ENCODE measurements around the gene ODF4.

Gene ODF4

GRCh38 chr17:8353736-8354135, 14.1 kb downstream of the ODF4 start:
- Histone ChIP-seq H3K27ac (ENCODE audit: low read length) (no peak overlapping the region), H3K4me1 (ENCODE audit: control insufficient read depth in 1 of 2, insufficient read depth in 2 of 2, low read length in 2 of 2) (no peaks in the 10 kb centered on the region), H3K9me3 (ENCODE audit: control insufficient read depth in 1 of 2, low read length in 2 of 2) (no peaks in the 10 kb centered on the region), H3K36me3 (ENCODE audit: control insufficient read depth in 1 of 2, insufficient read depth in 2 of 2, low read length in 2 of 2) (no peaks in the 10 kb centered on the region), H3K4me3 (ENCODE audit: low read depth in 1 of 2, low read length in 2 of 2) (no peak overlapping the region), H3K27me3 (ENCODE audit: low read depth, low read length) (no peaks in the 10 kb centered on the region)

- Histone ChIP-seq H3K27ac (ENCODE audit: low read length) (no peak overlapping the region), H3K4me1 (ENCODE audit: control insufficient read depth in 1 of 2, insufficient read depth in 2 of 2, low read length in 2 of 2) (no peaks in the 10 kb centered on the region), H3K4me3 (ENCODE audit: low read depth in 1 of 2, low read length in 2 of 2) (no peak overlapping the region), H3K9me3 (ENCODE audit: control insufficient read depth in 1 of 2, low read length in 2 of 2) (no peaks in the 10 kb centered on the region), H3K27me3 (ENCODE audit: low read depth, low read length) (no peaks in the 10 kb centered on the region), H3K36me3 (ENCODE audit: control insufficient read depth in 1 of 2, insufficient read depth in 2 of 2, low read length in 2 of 2) (no peaks in the 10 kb centered on the region)
These were observed 14.6 kb downstream of the ODF4 start for GRCh38 chr17:8354236-8354635.

GRCh38 chr17:8357910-8358309, 18.3 kb downstream of the ODF4 start:
- Histone ChIP-seq H3K27ac (ENCODE audit: low read length) (no peak overlapping the region), H3K36me3 (ENCODE audit: control insufficient read depth in 1 of 2, insufficient read depth in 2 of 2, low read length in 2 of 2) (no peaks in the 10 kb centered on the region), H3K4me3 (ENCODE audit: low read depth in 1 of 2, low read length in 2 of 2) (no peak overlapping the region), H3K27me3 (ENCODE audit: low read depth, low read length) (no peaks in the 10 kb centered on the region), H3K4me1 (ENCODE audit: control insufficient read depth in 1 of 2, insufficient read depth in 2 of 2, low read length in 2 of 2) (peaks cover 0 to 6% of the 10 kb centered on the region in 2 donors), H3K9me3 (ENCODE audit: control insufficient read depth in 1 of 2, low read length in 2 of 2) (no peaks in the 10 kb centered on the region)

- peaks cover 0 to 6% of the 10 kb centered on the region in 2 donors for H3K4me1 ChIP-seq (ENCODE audit: control insufficient read depth in 1 of 2, insufficient read depth in 2 of 2, low read length in 2 of 2)
- no peaks in the 10 kb centered on the region for H3K27me3 ChIP-seq (ENCODE audit: low read depth, low read length)
- no peak overlapping the region for H3K27ac ChIP-seq (ENCODE audit: low read length)
- H3K36me3 ChIP-seq (ENCODE audit: control insufficient read depth in 1 of 2, insufficient read depth in 2 of 2, low read length in 2 of 2), result no peaks in the 10 kb centered on the region
- no peaks in the 10 kb centered on the region for H3K9me3 ChIP-seq (ENCODE audit: control insufficient read depth in 1 of 2, low read length in 2 of 2)
- no peak overlapping the region for H3K4me3 ChIP-seq (ENCODE audit: low read depth in 1 of 2, low read length in 2 of 2)
These were observed 20.1 kb downstream of the ODF4 start for GRCh38 chr17:8359769-8360168.

- H3K27me3 ChIP-seq (ENCODE audit: low read depth, low read length), result no peaks in the 10 kb centered on the region
- no peaks in the 10 kb centered on the region for H3K36me3 ChIP-seq (ENCODE audit: control insufficient read depth in 1 of 2, insufficient read depth in 2 of 2, low read length in 2 of 2)
- no peak overlapping the region for H3K4me3 ChIP-seq (ENCODE audit: low read depth in 1 of 2, low read length in 2 of 2)
- no peaks in the 10 kb centered on the region for H3K9me3 ChIP-seq (ENCODE audit: control insufficient read depth in 1 of 2, low read length in 2 of 2)
- H3K4me1 ChIP-seq (ENCODE audit: control insufficient read depth in 1 of 2, insufficient read depth in 2 of 2, low read length in 2 of 2), result peaks cover 0 to 6% of the 10 kb centered on the region in 2 donors
- peak overlapping the region; percentile 55 for H3K27ac ChIP-seq (ENCODE audit: low read length)
These were observed 20.6 kb downstream of the ODF4 start for GRCh38 chr17:8360260-8360659.

- Histone ChIP-seq H3K9me3 (ENCODE audit: control insufficient read depth in 1 of 2, low read length in 2 of 2) (no peaks in the 10 kb centered on the region), H3K36me3 (ENCODE audit: control insufficient read depth in 1 of 2, insufficient read depth in 2 of 2, low read length in 2 of 2) (no peaks in the 10 kb centered on the region), H3K27ac (ENCODE audit: low read length) (peak overlapping the region; percentile 55), H3K4me3 (ENCODE audit: low read depth in 1 of 2, low read length in 2 of 2) (no peak overlapping the region), H3K27me3 (ENCODE audit: low read depth, low read length) (no peaks in the 10 kb centered on the region), H3K4me1 (ENCODE audit: control insufficient read depth in 1 of 2, insufficient read depth in 2 of 2, low read length in 2 of 2) (peaks cover 0 to 6% of the 10 kb centered on the region in 2 donors)
These were observed 21.1 kb downstream of the ODF4 start for GRCh38 chr17:8360751-8361150.

GRCh38 chr17:8362651-8363332, 23.2 kb downstream of the ODF4 start:
- Histone ChIP-seq H3K4me3 (ENCODE audit: low read depth in 1 of 2, low read length in 2 of 2) (no peak overlapping the region), H3K27ac (ENCODE audit: low read length) (no peak overlapping the region), H3K9me3 (ENCODE audit: control insufficient read depth in 1 of 2, low read length in 2 of 2) (no peaks in the 10 kb centered on the region), H3K4me1 (ENCODE audit: control insufficient read depth in 1 of 2, insufficient read depth in 2 of 2, low read length in 2 of 2) (peaks cover 0 to 6% of the 10 kb centered on the region in 2 donors), H3K36me3 (ENCODE audit: control insufficient read depth in 1 of 2, insufficient read depth in 2 of 2, low read length in 2 of 2) (no peaks in the 10 kb centered on the region), H3K27me3 (ENCODE audit: low read depth, low read length) (no peaks in the 10 kb centered on the region)

GRCh38 chr17:8365143-8365542, 25.5 kb downstream of the ODF4 start:
- H3K27me3 ChIP-seq (ENCODE audit: low read depth, low read length), result no peaks in the 10 kb centered on the region
- H3K27ac ChIP-seq (ENCODE audit: low read length), result peak overlapping the region; percentile 5
- H3K36me3 ChIP-seq (ENCODE audit: control insufficient read depth in 1 of 2, insufficient read depth in 2 of 2, low read length in 2 of 2), result peaks cover 13 to 23% of the 10 kb centered on the region in 2 donors
- peaks cover 0 to 6% of the 10 kb centered on the region in 2 donors for H3K4me1 ChIP-seq (ENCODE audit: control insufficient read depth in 1 of 2, insufficient read depth in 2 of 2, low read length in 2 of 2)
- H3K9me3 ChIP-seq (ENCODE audit: control insufficient read depth in 1 of 2, low read length in 2 of 2), result no peaks in the 10 kb centered on the region
- H3K4me3 ChIP-seq (ENCODE audit: low read depth in 1 of 2, low read length in 2 of 2), result no peak overlapping the region

- H3K9me3 ChIP-seq (ENCODE audit: control insufficient read depth in 1 of 2, low read length in 2 of 2), result no peaks in the 10 kb centered on the region
- peaks cover 16 to 26% of the 10 kb centered on the region in 2 donors for H3K36me3 ChIP-seq (ENCODE audit: control insufficient read depth in 1 of 2, insufficient read depth in 2 of 2, low read length in 2 of 2)
- no peak overlapping the region for H3K27ac ChIP-seq (ENCODE audit: low read length)
- no peak overlapping the region for H3K4me3 ChIP-seq (ENCODE audit: low read depth in 1 of 2, low read length in 2 of 2)
- H3K27me3 ChIP-seq (ENCODE audit: low read depth, low read length), result no peaks in the 10 kb centered on the region
- no peaks in the 10 kb centered on the region for H3K4me1 ChIP-seq (ENCODE audit: control insufficient read depth in 1 of 2, insufficient read depth in 2 of 2, low read length in 2 of 2)
These were observed 26.6 kb downstream of the ODF4 start for GRCh38 chr17:8366231-8366630.

- Histone ChIP-seq H3K4me3 (ENCODE audit: low read depth in 1 of 2, low read length in 2 of 2) (no peak overlapping the region), H3K27me3 (ENCODE audit: low read depth, low read length) (no peaks in the 10 kb centered on the region), H3K27ac (ENCODE audit: low read length) (no peak overlapping the region), H3K4me1 (ENCODE audit: control insufficient read depth in 1 of 2, insufficient read depth in 2 of 2, low read length in 2 of 2) (no peaks in the 10 kb centered on the region), H3K36me3 (ENCODE audit: control insufficient read depth in 1 of 2, insufficient read depth in 2 of 2, low read length in 2 of 2) (peaks cover 24 to 26% of the 10 kb centered on the region in 2 donors), H3K9me3 (ENCODE audit: control insufficient read depth in 1 of 2, low read length in 2 of 2) (no peaks in the 10 kb centered on the region)
These were observed 28.6 kb downstream of the ODF4 start for GRCh38 chr17:8368193-8368592.

GRCh38 chr17:8369944-8370343, 30.3 kb downstream of the ODF4 start:
- Histone ChIP-seq H3K9me3 (ENCODE audit: control insufficient read depth in 1 of 2, low read length in 2 of 2) (no peaks in the 10 kb centered on the region), H3K27ac (ENCODE audit: low read length) (no peak overlapping the region), H3K27me3 (ENCODE audit: low read depth, low read length) (no peaks in the 10 kb centered on the region), H3K36me3 (ENCODE audit: control insufficient read depth in 1 of 2, insufficient read depth in 2 of 2, low read length in 2 of 2) (peaks cover 24 to 26% of the 10 kb centered on the region in 2 donors), H3K4me3 (ENCODE audit: low read depth in 1 of 2, low read length in 2 of 2) (no peak overlapping the region), H3K4me1 (ENCODE audit: control insufficient read depth in 1 of 2, insufficient read depth in 2 of 2, low read length in 2 of 2) (no peaks in the 10 kb centered on the region)

- H3K9me3 ChIP-seq (ENCODE audit: control insufficient read depth in 1 of 2, low read length in 2 of 2), result no peaks in the 10 kb centered on the region
- H3K27me3 ChIP-seq (ENCODE audit: low read depth, low read length), result no peaks in the 10 kb centered on the region
- peaks cover 0 to 10% of the 10 kb centered on the region in 2 donors for H3K4me1 ChIP-seq (ENCODE audit: control insufficient read depth in 1 of 2, insufficient read depth in 2 of 2, low read length in 2 of 2)
- peaks cover 26% of the 10 kb centered on the region in 2 donors for H3K36me3 ChIP-seq (ENCODE audit: control insufficient read depth in 1 of 2, insufficient read depth in 2 of 2, low read length in 2 of 2)
- H3K27ac ChIP-seq (ENCODE audit: low read length), result no peak overlapping the region
- no peak overlapping the region for H3K4me3 ChIP-seq (ENCODE audit: low read depth in 1 of 2, low read length in 2 of 2)
These were observed 32.1 kb downstream of the ODF4 start for GRCh38 chr17:8371786-8372185.

Data from muscle layer of duodenum (tissue), 2 donors.